WTC11 (cell line): ENCODE data around the gene MTA1. TPM values are rescaled to one million over a fixed set of nuclear protein-coding genes. Genes with fewer than 3 reads are reported as not detected.
A peak's percentile ranks its signal among the peaks of the same experiment; 100 is the strongest.

Experiments
- ATAC-seq: fragments of 200-7000 bp; cut with Tn5 transposase; 2 replicates; pipeline ENCODE4 v1.10.0; 2021; ENCODE audit warnings: mild to moderate bottlenecking, moderate library complexity
- CTCF ChIA-PET: fragments of 300-600 bp; sonication (Branson Sonifier 250); formaldehyde crosslinking; loops from one replicate; lab custom pipeline; 2021; ENCODE audit warnings: antibody characterized with exemption; lab: Charles Lee
- POLR2A ChIA-PET: fragments of 350-600 bp; sonication (Branson Sonifier 250); formaldehyde crosslinking; loops from one replicate; lab custom pipeline; 2021; ENCODE audit warnings: antibody characterized with exemption; lab: Charles Lee
- DNase-seq: peaks from one replicate; pipeline ENCODE4 v3.0.0; 2021; ENCODE audit warnings: low spot score
- H3K27ac Mint-ChIP-seq: 2 replicates; pipeline ENCODE4 v1.8.0; 2021; ENCODE audit warnings: mixed read lengths
- H3K27me3 Mint-ChIP-seq: 2 replicates; pipeline ENCODE4 v1.8.0; 2021; ENCODE audit warnings: low read depth, mild to moderate bottlenecking, moderate library complexity, mixed read lengths
- H3K36me3 Mint-ChIP-seq: 2 replicates; pipeline ENCODE4 v1.8.0; 2021; ENCODE audit warnings: mixed read lengths
- H3K4me1 Mint-ChIP-seq: 2 replicates; pipeline ENCODE4 v1.8.0; 2022; ENCODE audit warnings: mixed read lengths
- H3K4me3 Mint-ChIP-seq: 2 replicates; pipeline ENCODE4 v1.8.0; 2021; ENCODE audit warnings: mild to moderate bottlenecking, moderate library complexity, mixed read lengths
- H3K9me3 Mint-ChIP-seq: 2 replicates; pipeline ENCODE4 v1.8.0; 2021; ENCODE audit warnings: mixed read lengths
- CBFB ChIP-seq: sonication (generic); formaldehyde crosslinking; IDR thresholded peaks from 2 replicates; pipeline ENCODE4 v1.8.1; 2022; ENCODE audit warnings: mild to moderate bottlenecking, low read depth, missing genetic modification reagents
- CREB1 ChIP-seq: sonication (generic); formaldehyde crosslinking; IDR thresholded peaks from 2 replicates; pipeline ENCODE4 v1.8.0; 2023; ENCODE audit warnings: mild to moderate bottlenecking, missing genetic modification reagents
- ETV6 ChIP-seq: sonication (generic); formaldehyde crosslinking; IDR thresholded peaks from 2 replicates; pipeline ENCODE4 v1.8.1; 2022; ENCODE audit warnings: mild to moderate bottlenecking, missing genetic modification reagents
- FOXJ3 ChIP-seq: sonication (generic); formaldehyde crosslinking; IDR thresholded peaks from 2 replicates; pipeline ENCODE4 v1.9.0; 2021; ENCODE audit warnings: missing genetic modification reagents, mild to moderate bottlenecking, borderline replicate concordance
- FOXK1 ChIP-seq: sonication (generic); formaldehyde crosslinking; IDR thresholded peaks from 2 replicates; pipeline ENCODE4 v1.8.0; 2022; ENCODE audit warnings: mild to moderate bottlenecking, moderate library complexity, missing genetic modification reagents
- HMGA2 ChIP-seq: fragments of 250-450 bp; sonication (Bioruptor Pico); IDR thresholded peaks from 2 replicates; pipeline ENCODE4 v1.4.0; 2021; ENCODE audit warnings: mild to moderate bottlenecking, moderate library complexity
- KAT7 ChIP-seq: sonication (generic); formaldehyde crosslinking; IDR thresholded peaks from 2 replicates; pipeline ENCODE4 v1.8.1; 2023; ENCODE audit warnings: missing genetic modification reagents, mild to moderate bottlenecking, borderline replicate concordance
- NFE2L1 ChIP-seq: sonication (generic); formaldehyde crosslinking; IDR thresholded peaks from 2 replicates; pipeline ENCODE4 v1.8.1; 2023; ENCODE audit warnings: missing genetic modification reagents
- TP53 ChIP-seq: sonication (generic); formaldehyde crosslinking; IDR thresholded peaks from 2 replicates; pipeline ENCODE4 v1.8.1; 2023; ENCODE audit warnings: mild to moderate bottlenecking, missing genetic modification reagents
- ZNF121 ChIP-seq: sonication (generic); formaldehyde crosslinking; IDR thresholded peaks from 2 replicates; pipeline ENCODE4 v1.8.0; 2023; ENCODE audit warnings: missing genetic modification reagents
- total RNA-seq: library from RNA; stranded (reverse); gene quantifications from 3 replicates; pipeline ENCODE4 v1.2.3, GENCODE V29; 2021
- TF ChIP-seq, protein P1 (sequence below): sonication (generic); formaldehyde crosslinking; IDR thresholded peaks from 2 replicates; pipeline ENCODE4 v1.8.0; 2022; ENCODE audit warnings: missing genetic modification reagents
- TF ChIP-seq, protein P2 (sequence below): sonication (generic); formaldehyde crosslinking; IDR thresholded peaks from 2 replicates; pipeline ENCODE4 v1.8.1; 2023; ENCODE audit warnings: mild to moderate bottlenecking, missing genetic modification reagents
- TF ChIP-seq, protein P3 (sequence below): sonication (generic); formaldehyde crosslinking; conservative IDR thresholded peaks from 2 replicates; pipeline ENCODE4 v1.8.1; 2022; ENCODE audit warnings: mild to moderate bottlenecking, missing genetic modification reagents
- TF ChIP-seq, protein P4 (sequence below): fragments of 250-450 bp; sonication (Bioruptor Pico); IDR thresholded peaks from 2 replicates; pipeline ENCODE4 v1.9.0; 2021; ENCODE audit warnings: mild to moderate bottlenecking, borderline replicate concordance
- TF ChIP-seq, protein P5 (sequence below): sonication (generic); formaldehyde crosslinking; IDR thresholded peaks from 2 replicates; pipeline ENCODE4 v1.8.1; 2023; ENCODE audit warnings: mild to moderate bottlenecking, missing genetic modification reagents, moderate library complexity
- TF ChIP-seq, protein P6 (sequence below): sonication (generic); formaldehyde crosslinking; IDR thresholded peaks from 2 replicates; pipeline ENCODE4 v1.8.0; 2022; ENCODE audit warnings: mild to moderate bottlenecking, missing genetic modification reagents
- TF ChIP-seq, protein P7 (sequence below): sonication (generic); formaldehyde crosslinking; IDR thresholded peaks from 2 replicates; pipeline ENCODE4 v1.8.0; 2023; ENCODE audit warnings: missing genetic modification reagents

The MTA1 gene
- total RNA-seq, 1 experiment from 2014 or later, result 279 TPM

DNA sequence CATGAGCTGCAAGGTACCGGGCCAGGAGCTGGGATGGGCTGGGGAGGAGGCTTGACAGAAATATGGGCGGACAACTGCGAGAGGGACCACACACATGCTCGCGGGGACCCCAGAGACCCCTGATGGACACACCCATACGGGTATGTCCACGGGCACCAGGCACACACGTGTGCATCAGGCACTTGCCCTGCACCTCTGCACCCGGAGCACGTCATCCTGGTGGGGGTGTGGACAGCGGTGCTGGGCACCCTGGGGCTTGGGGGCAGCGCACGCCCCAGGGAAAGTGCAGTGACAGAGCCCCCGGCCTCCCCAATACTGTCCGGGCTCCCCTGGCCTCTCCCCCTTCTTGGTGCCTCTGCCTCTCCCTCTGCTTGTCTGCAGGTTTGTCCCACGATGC lies 65.4 kb downstream of the MTA1 start (continued):
- no peak for TF ChIP-seq CBFB (CRISPR knock-in tag)
- TF ChIP-seq HMGA2 (CRISPR knock-in tag), result no peak
- no peak for TF ChIP-seq FOXJ3 (CRISPR knock-in tag)
- no peak for TF ChIP-seq TP53 (CRISPR knock-in tag)
- TF ChIP-seq, protein P1, sequence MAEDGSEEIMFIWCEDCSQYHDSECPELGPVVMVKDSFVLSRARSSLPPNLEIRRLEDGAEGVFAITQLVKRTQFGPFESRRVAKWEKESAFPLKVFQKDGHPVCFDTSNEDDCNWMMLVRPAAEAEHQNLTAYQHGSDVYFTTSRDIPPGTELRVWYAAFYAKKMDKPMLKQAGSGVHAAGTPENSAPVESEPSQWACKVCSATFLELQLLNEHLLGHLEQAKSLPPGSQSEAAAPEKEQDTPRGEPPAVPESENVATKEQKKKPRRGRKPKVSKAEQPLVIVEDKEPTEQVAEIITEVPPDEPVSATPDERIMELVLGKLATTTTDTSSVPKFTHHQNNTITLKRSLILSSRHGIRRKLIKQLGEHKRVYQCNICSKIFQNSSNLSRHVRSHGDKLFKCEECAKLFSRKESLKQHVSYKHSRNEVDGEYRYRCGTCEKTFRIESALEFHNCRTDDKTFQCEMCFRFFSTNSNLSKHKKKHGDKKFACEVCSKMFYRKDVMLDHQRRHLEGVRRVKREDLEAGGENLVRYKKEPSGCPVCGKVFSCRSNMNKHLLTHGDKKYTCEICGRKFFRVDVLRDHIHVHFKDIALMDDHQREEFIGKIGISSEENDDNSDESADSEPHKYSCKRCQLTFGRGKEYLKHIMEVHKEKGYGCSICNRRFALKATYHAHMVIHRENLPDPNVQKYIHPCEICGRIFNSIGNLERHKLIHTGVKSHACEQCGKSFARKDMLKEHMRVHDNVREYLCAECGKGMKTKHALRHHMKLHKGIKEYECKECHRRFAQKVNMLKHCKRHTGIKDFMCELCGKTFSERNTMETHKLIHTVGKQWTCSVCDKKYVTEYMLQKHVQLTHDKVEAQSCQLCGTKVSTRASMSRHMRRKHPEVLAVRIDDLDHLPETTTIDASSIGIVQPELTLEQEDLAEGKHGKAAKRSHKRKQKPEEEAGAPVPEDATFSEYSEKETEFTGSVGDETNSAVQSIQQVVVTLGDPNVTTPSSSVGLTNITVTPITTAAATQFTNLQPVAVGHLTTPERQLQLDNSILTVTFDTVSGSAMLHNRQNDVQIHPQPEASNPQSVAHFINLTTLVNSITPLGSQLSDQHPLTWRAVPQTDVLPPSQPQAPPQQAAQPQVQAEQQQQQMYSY (CRISPR knock-in tag), result no peak
- TF ChIP-seq, protein P2, sequence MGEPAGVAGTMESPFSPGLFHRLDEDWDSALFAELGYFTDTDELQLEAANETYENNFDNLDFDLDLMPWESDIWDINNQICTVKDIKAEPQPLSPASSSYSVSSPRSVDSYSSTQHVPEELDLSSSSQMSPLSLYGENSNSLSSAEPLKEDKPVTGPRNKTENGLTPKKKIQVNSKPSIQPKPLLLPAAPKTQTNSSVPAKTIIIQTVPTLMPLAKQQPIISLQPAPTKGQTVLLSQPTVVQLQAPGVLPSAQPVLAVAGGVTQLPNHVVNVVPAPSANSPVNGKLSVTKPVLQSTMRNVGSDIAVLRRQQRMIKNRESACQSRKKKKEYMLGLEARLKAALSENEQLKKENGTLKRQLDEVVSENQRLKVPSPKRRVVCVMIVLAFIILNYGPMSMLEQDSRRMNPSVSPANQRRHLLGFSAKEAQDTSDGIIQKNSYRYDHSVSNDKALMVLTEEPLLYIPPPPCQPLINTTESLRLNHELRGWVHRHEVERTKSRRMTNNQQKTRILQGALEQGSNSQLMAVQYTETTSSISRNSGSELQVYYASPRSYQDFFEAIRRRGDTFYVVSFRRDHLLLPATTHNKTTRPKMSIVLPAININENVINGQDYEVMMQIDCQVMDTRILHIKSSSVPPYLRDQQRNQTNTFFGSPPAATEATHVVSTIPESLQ, result no peak
- TF ChIP-seq, protein P3, sequence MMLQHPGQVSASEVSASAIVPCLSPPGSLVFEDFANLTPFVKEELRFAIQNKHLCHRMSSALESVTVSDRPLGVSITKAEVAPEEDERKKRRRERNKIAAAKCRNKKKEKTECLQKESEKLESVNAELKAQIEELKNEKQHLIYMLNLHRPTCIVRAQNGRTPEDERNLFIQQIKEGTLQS, result no peak
- TF ChIP-seq, protein P4, sequence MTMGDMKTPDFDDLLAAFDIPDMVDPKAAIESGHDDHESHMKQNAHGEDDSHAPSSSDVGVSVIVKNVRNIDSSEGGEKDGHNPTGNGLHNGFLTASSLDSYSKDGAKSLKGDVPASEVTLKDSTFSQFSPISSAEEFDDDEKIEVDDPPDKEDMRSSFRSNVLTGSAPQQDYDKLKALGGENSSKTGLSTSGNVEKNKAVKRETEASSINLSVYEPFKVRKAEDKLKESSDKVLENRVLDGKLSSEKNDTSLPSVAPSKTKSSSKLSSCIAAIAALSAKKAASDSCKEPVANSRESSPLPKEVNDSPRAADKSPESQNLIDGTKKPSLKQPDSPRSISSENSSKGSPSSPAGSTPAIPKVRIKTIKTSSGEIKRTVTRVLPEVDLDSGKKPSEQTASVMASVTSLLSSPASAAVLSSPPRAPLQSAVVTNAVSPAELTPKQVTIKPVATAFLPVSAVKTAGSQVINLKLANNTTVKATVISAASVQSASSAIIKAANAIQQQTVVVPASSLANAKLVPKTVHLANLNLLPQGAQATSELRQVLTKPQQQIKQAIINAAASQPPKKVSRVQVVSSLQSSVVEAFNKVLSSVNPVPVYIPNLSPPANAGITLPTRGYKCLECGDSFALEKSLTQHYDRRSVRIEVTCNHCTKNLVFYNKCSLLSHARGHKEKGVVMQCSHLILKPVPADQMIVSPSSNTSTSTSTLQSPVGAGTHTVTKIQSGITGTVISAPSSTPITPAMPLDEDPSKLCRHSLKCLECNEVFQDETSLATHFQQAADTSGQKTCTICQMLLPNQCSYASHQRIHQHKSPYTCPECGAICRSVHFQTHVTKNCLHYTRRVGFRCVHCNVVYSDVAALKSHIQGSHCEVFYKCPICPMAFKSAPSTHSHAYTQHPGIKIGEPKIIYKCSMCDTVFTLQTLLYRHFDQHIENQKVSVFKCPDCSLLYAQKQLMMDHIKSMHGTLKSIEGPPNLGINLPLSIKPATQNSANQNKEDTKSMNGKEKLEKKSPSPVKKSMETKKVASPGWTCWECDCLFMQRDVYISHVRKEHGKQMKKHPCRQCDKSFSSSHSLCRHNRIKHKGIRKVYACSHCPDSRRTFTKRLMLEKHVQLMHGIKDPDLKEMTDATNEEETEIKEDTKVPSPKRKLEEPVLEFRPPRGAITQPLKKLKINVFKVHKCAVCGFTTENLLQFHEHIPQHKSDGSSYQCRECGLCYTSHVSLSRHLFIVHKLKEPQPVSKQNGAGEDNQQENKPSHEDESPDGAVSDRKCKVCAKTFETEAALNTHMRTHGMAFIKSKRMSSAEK (CRISPR knock-in tag), result no peak
- TF ChIP-seq KAT7 (CRISPR knock-in tag), result no peak
- TF ChIP-seq, all 79 proteins: peak for 0

DNA sequence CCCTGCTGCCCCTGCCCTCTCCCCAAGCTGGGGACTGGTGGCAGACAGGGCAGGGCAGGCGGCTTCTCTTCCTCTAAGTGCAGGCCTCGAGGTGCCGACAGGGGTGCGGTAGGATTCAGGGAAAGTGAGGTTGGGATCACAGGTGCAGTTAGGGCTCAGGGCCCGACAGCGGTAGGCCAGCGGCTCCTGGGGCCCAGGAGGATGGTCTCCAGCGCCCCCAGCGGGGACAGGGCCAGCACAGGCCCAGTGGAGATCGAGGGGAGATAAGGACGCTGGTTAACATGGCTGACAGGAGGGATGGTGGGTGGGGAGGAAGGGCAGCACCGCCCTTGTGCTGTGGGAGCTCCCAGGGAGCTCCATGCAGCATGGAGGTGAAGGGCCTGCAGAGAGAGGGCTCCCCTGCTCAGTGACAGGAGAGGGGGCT lies 66.1 kb downstream of the MTA1 start:
- Mint-ChIP-seq H3K27me3 (peaks cover 78% of the 10 kb centered on the region), H3K27ac (no peak overlapping the region), H3K4me3 (peak overlapping the region; percentile 43), H3K4me1 (peaks cover 16% of the 10 kb centered on the region), H3K9me3 (no peaks in the 10 kb centered on the region), H3K36me3 (no peaks in the 10 kb centered on the region)
- ATAC-seq, result peak; percentile 30
- DNase-seq, result peak; percentile 78
- ChIA-PET CTCF (interaction anchor here (0.5 to 1.9 kb wide), 14 partner anchors 9 to 415 kb away, joined by 3 to 14 read pairs (median 4); partner anchors contain the start of gene BTBD6), POLR2A (no interaction called here)
- TF ChIP-seq, protein P5, sequence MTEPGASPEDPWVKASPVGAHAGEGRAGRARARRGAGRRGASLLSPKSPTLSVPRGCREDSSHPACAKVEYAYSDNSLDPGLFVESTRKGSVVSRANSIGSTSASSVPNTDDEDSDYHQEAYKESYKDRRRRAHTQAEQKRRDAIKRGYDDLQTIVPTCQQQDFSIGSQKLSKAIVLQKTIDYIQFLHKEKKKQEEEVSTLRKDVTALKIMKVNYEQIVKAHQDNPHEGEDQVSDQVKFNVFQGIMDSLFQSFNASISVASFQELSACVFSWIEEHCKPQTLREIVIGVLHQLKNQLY (CRISPR knock-in tag), result no peak
- TF ChIP-seq, protein P1 (CRISPR knock-in tag), result no peak
- TF ChIP-seq, protein P6, sequence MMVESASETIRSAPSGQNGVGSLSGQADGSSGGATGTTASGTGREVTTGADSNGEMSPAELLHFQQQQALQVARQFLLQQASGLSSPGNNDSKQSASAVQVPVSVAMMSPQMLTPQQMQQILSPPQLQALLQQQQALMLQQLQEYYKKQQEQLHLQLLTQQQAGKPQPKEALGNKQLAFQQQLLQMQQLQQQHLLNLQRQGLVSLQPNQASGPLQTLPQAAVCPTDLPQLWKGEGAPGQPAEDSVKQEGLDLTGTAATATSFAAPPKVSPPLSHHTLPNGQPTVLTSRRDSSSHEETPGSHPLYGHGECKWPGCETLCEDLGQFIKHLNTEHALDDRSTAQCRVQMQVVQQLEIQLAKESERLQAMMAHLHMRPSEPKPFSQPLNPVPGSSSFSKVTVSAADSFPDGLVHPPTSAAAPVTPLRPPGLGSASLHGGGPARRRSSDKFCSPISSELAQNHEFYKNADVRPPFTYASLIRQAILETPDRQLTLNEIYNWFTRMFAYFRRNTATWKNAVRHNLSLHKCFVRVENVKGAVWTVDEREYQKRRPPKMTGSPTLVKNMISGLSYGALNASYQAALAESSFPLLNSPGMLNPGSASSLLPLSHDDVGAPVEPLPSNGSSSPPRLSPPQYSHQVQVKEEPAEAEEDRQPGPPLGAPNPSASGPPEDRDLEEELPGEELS (CRISPR knock-in tag), result 0 out of 2 replicates have a peak, but pooled peaks have one; percentile 25
- TF ChIP-seq ETV6 (CRISPR knock-in tag) (peak; percentile 54; the same call in 1 of the 2 replicates), ZNF121 (CRISPR knock-in tag) (no peak), HMGA2 (CRISPR knock-in tag) (no peak), FOXK1 (CRISPR knock-in tag) (no peak), CREB1 (CRISPR knock-in tag) (no peak), NFE2L1 (CRISPR knock-in tag) (no peak), CBFB (CRISPR knock-in tag) (no peak)
- TF ChIP-seq, protein P7, sequence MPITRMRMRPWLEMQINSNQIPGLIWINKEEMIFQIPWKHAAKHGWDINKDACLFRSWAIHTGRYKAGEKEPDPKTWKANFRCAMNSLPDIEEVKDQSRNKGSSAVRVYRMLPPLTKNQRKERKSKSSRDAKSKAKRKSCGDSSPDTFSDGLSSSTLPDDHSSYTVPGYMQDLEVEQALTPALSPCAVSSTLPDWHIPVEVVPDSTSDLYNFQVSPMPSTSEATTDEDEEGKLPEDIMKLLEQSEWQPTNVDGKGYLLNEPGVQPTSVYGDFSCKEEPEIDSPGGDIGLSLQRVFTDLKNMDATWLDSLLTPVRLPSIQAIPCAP (CRISPR knock-in tag), result 0 out of 2 replicates have a peak, but pooled peaks have one; percentile 30
